HEK293 (cell line): ENCODE measurements around the gene NINJ2.
A peak's percentile ranks its signal among the peaks of the same experiment; 100 is the strongest.

Source experiments
- ZBTB48 ChIP-seq: fragments of 450-650 bp; formaldehyde crosslinking; IDR thresholded peaks from 2 replicates; pipeline ENCODE4 v1.5.1; 2016; ENCODE audit warnings: missing biosample characterization, missing genetic modification characterization
- ZBTB7A ChIP-seq: fragments of 450-650 bp; formaldehyde crosslinking; IDR thresholded peaks from 2 replicates; pipeline ENCODE4 v1.5.1; 2016; ENCODE audit warnings: low read depth, missing biosample characterization, missing genetic modification characterization
- ZNF155 ChIP-seq: fragments of 450-650 bp; formaldehyde crosslinking; IDR thresholded peaks from 2 replicates; pipeline ENCODE4 v1.5.1; 2016; ENCODE audit warnings: missing biosample characterization, missing genetic modification characterization
- ZNF2 ChIP-seq: fragments of 450-650 bp; formaldehyde crosslinking; IDR thresholded peaks from 2 replicates; pipeline ENCODE4 v1.5.1; 2016; ENCODE audit warnings: missing biosample characterization, missing genetic modification characterization
- ZNF350 ChIP-seq: fragments of 450-650 bp; formaldehyde crosslinking; IDR thresholded peaks from 2 replicates; pipeline ENCODE4 v1.5.0; 2017; ENCODE audit warnings: missing biosample characterization, mild to moderate bottlenecking, missing genetic modification characterization
- ZNF416 ChIP-seq: fragments of 450-650 bp; formaldehyde crosslinking; IDR thresholded peaks from 2 replicates; pipeline ENCODE4 v1.5.1; 2016; ENCODE audit warnings: missing biosample characterization, missing genetic modification characterization
- ZNF423 ChIP-seq: fragments of 450-650 bp; formaldehyde crosslinking; IDR thresholded peaks from 2 replicates; pipeline ENCODE4 v1.5.1; 2016; ENCODE audit warnings: missing biosample characterization, missing genetic modification characterization
- ZNF600 ChIP-seq: fragments of 450-650 bp; formaldehyde crosslinking; IDR thresholded peaks from 2 replicates; pipeline ENCODE4 v1.5.1; 2016; ENCODE audit warnings: missing biosample characterization, missing genetic modification characterization
- ZXDB ChIP-seq: fragments of 450-650 bp; formaldehyde crosslinking; IDR thresholded peaks from 2 replicates; pipeline ENCODE4 v1.5.1; 2016; ENCODE audit warnings: missing biosample characterization, missing genetic modification characterization
- TF ChIP-seq, protein P1 (sequence below): fragments of 450-650 bp; formaldehyde crosslinking; IDR thresholded peaks from 2 replicates; pipeline ENCODE4 v1.5.1; 2016; ENCODE audit warnings: missing biosample characterization, missing genetic modification characterization
- TF ChIP-seq, protein P2 (sequence below): fragments of 450-650 bp; formaldehyde crosslinking; IDR thresholded peaks from 2 replicates; pipeline ENCODE4 v1.5.1; 2016; ENCODE audit warnings: missing biosample characterization, missing genetic modification characterization
- TF ChIP-seq, protein P3 (sequence below): fragments of 450-650 bp; formaldehyde crosslinking; conservative IDR thresholded peaks from 2 replicates; pipeline ENCODE4 v1.5.1; 2016; ENCODE audit warnings: low read depth, missing biosample characterization, missing genetic modification characterization
- TF ChIP-seq, protein P4 (sequence below): fragments of 450-650 bp; formaldehyde crosslinking; IDR thresholded peaks from 2 replicates; pipeline ENCODE4 v1.5.1; 2017; ENCODE audit warnings: missing biosample characterization, missing genetic modification characterization
- TF ChIP-seq, protein P5 (sequence below): fragments of 450-650 bp; formaldehyde crosslinking; IDR thresholded peaks from 2 replicates; pipeline ENCODE4 v1.5.1; 2017; ENCODE audit warnings: missing biosample characterization, missing genetic modification characterization
- TF ChIP-seq, protein P6 (sequence below): fragments of 450-650 bp; formaldehyde crosslinking; IDR thresholded peaks from 2 replicates; pipeline ENCODE4; 2016; ENCODE audit warnings: missing biosample characterization, missing genetic modification characterization

The NINJ2 gene

DNA sequence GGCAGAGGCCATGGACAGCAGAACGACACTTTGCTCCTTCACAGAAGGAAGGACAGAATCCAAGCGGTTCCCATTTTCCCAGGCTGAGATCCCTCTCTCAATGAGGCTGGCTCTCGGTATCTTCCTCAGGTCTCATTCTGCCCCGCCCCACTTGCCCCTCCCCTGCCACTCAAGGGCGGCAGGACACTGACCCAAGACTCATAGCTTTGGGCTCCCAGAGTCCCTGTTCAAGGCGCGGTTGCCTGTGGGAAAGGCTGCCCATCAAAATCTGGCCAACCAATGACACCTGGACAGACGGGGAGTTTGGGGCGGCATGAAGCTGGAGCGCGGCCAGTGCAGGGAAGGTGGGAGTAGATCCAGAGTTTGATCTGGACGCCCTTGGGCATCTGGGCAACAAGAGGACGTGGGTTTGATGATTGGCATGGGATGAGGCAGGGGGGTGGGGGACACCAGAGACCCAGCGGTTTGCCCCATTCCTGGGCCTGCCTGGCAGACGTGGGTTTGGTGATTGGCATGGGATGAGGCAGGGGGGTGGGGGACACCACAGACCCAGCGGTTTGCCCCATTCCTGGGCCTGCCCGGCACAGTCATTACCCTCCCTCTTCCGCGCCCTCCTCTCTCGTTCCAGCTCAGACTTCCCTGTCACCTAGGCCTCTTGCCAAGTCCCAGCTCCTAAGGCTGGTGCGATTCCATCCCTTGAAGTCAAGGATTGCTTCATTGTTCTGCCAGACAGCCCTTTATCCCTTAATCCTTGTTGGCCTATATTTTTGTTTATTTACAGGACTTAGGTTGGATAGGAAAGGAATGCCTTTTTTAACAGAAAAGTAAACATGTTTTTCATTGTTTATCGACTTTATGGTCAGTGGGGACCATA, 92.1 kb downstream of the NINJ2 start (continued):
- TF ChIP-seq, protein P1, sequence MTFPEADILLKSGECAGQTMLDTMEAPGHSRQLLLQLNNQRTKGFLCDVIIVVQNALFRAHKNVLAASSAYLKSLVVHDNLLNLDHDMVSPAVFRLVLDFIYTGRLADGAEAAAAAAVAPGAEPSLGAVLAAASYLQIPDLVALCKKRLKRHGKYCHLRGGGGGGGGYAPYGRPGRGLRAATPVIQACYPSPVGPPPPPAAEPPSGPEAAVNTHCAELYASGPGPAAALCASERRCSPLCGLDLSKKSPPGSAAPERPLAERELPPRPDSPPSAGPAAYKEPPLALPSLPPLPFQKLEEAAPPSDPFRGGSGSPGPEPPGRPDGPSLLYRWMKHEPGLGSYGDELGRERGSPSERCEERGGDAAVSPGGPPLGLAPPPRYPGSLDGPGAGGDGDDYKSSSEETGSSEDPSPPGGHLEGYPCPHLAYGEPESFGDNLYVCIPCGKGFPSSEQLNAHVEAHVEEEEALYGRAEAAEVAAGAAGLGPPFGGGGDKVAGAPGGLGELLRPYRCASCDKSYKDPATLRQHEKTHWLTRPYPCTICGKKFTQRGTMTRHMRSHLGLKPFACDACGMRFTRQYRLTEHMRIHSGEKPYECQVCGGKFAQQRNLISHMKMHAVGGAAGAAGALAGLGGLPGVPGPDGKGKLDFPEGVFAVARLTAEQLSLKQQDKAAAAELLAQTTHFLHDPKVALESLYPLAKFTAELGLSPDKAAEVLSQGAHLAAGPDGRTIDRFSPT (tag by site-specific recombination) = peak; percentile 35; the same call in 1 of the 2 replicates
- peak; percentile 96 for TF ChIP-seq ZNF600
- TF ChIP-seq ZNF2 (tag by site-specific recombination) = no peak
- no peak for TF ChIP-seq ZNF350 (tag by site-specific recombination)
- TF ChIP-seq, protein P2, sequence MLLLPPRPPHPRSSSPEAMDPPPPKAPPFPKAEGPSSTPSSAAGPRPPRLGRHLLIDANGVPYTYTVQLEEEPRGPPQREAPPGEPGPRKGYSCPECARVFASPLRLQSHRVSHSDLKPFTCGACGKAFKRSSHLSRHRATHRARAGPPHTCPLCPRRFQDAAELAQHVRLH (tag by site-specific recombination) = no peak
- TF ChIP-seq, protein P3, sequence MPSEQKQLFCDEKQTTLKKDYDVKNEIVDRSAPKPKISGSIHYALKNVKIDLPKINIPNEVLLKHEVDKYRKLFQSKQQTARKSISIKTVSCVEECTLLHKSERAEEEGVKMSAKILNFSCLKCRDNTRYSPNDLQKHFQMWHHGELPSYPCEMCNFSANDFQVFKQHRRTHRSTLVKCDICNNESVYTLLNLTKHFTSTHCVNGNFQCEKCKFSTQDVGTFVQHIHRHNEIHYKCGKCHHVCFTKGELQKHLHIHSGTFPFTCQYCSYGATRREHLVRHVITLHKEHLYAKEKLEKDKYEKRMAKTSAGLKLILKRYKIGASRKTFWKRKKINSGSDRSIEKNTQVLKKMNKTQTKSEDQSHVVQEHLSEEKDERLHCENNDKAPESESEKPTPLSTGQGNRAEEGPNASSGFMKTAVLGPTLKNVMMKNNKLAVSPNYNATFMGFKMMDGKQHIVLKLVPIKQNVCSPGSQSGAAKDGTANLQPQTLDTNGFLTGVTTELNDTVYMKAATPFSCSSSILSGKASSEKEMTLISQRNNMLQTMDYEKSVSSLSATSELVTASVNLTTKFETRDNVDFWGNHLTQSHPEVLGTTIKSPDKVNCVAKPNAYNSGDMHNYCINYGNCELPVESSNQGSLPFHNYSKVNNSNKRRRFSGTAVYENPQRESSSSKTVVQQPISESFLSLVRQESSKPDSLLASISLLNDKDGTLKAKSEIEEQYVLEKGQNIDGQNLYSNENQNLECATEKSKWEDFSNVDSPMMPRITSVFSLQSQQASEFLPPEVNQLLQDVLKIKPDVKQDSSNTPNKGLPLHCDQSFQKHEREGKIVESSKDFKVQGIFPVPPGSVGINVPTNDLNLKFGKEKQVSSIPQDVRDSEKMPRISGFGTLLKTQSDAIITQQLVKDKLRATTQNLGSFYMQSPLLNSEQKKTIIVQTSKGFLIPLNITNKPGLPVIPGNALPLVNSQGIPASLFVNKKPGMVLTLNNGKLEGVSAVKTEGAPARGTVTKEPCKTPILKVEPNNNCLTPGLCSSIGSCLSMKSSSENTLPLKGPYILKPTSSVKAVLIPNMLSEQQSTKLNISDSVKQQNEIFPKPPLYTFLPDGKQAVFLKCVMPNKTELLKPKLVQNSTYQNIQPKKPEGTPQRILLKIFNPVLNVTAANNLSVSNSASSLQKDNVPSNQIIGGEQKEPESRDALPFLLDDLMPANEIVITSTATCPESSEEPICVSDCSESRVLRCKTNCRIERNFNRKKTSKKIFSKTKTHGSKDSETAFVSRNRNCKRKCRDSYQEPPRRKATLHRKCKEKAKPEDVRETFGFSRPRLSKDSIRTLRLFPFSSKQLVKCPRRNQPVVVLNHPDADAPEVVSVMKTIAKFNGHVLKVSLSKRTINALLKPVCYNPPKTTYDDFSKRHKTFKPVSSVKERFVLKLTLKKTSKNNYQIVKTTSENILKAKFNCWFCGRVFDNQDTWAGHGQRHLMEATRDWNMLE (tag by site-specific recombination) = no peak
- no peak for TF ChIP-seq ZNF416 (tag by site-specific recombination)
- no peak for TF ChIP-seq ZBTB7A (tag by site-specific recombination)
- TF ChIP-seq ZNF423 (tag by site-specific recombination) = no peak
- peak; percentile 89 for TF ChIP-seq ZBTB48 (tag by site-specific recombination)
- no peak for TF ChIP-seq ZNF155 (tag by site-specific recombination)
- TF ChIP-seq, protein P4, sequence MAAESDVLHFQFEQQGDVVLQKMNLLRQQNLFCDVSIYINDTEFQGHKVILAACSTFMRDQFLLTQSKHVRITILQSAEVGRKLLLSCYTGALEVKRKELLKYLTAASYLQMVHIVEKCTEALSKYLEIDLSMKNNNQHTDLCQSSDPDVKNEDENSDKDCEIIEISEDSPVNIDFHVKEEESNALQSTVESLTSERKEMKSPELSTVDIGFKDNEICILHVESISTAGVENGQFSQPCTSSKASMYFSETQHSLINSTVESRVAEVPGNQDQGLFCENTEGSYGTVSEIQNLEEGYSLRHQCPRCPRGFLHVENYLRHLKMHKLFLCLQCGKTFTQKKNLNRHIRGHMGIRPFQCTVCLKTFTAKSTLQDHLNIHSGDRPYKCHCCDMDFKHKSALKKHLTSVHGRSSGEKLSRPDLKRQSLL (tag by site-specific recombination) = no peak
- TF ChIP-seq, protein P5, sequence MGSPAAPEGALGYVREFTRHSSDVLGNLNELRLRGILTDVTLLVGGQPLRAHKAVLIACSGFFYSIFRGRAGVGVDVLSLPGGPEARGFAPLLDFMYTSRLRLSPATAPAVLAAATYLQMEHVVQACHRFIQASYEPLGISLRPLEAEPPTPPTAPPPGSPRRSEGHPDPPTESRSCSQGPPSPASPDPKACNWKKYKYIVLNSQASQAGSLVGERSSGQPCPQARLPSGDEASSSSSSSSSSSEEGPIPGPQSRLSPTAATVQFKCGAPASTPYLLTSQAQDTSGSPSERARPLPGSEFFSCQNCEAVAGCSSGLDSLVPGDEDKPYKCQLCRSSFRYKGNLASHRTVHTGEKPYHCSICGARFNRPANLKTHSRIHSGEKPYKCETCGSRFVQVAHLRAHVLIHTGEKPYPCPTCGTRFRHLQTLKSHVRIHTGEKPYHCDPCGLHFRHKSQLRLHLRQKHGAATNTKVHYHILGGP (tag by site-specific recombination) = no peak
- TF ChIP-seq, protein P6, sequence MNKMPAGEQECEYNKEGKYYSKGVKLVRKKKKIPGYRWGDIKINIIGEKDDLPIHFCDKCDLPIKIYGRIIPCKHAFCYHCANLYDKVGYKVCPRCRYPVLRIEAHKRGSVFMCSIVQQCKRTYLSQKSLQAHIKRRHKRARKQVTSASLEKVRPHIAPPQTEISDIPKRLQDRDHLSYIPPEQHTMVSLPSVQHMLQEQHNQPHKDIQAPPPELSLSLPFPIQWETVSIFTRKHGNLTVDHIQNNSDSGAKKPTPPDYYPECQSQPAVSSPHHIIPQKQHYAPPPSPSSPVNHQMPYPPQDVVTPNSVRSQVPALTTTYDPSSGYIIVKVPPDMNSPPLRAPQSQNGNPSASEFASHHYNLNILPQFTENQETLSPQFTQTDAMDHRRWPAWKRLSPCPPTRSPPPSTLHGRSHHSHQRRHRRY = no peak
- peak; percentile 44; the same call in 1 of the 2 replicates for TF ChIP-seq ZXDB (tag by site-specific recombination)
- TF ChIP-seq, all 188 proteins: peak for 20
